ENCODE data around the gene THAP8.

DNA sequence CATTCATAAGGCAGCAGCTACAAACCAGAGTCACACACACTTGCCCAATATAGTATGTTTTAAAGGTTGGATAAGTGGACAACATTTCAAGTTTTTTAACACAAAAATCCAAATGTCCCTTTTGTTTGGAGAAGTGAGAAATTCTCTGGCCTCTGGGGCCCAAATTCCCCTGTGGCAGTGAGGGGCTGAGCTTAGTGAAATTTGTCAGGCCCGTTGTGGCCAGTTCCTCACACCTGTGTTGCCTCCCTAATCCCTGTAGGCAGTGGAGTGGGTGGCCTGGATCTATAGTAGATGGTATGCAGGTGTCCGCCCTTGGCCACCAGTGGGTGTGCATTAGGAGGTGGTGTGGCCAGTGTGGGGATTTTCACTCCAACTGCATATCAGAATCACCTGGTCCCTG, 7.3 kb upstream of the THAP8 start:
- TF ChIP-seq, protein P1, sequence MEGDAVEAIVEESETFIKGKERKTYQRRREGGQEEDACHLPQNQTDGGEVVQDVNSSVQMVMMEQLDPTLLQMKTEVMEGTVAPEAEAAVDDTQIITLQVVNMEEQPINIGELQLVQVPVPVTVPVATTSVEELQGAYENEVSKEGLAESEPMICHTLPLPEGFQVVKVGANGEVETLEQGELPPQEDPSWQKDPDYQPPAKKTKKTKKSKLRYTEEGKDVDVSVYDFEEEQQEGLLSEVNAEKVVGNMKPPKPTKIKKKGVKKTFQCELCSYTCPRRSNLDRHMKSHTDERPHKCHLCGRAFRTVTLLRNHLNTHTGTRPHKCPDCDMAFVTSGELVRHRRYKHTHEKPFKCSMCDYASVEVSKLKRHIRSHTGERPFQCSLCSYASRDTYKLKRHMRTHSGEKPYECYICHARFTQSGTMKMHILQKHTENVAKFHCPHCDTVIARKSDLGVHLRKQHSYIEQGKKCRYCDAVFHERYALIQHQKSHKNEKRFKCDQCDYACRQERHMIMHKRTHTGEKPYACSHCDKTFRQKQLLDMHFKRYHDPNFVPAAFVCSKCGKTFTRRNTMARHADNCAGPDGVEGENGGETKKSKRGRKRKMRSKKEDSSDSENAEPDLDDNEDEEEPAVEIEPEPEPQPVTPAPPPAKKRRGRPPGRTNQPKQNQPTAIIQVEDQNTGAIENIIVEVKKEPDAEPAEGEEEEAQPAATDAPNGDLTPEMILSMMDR (conservative IDR thresholded peaks at IDR 0.05; ENCODE audit: low read length) = no peak
- TF ChIP-seq EZH2phosphoT487 (IDR thresholded peaks at IDR 0.05; ENCODE audit: borderline replicate concordance) = no peak

Data from Loucy (cell line).